ENCODE measurements around the gene STK25.

GRCh38 chr2:241509155-241509784 is 886 bp upstream of the STK25 start:
- TF ChIP-seq, protein P1, sequence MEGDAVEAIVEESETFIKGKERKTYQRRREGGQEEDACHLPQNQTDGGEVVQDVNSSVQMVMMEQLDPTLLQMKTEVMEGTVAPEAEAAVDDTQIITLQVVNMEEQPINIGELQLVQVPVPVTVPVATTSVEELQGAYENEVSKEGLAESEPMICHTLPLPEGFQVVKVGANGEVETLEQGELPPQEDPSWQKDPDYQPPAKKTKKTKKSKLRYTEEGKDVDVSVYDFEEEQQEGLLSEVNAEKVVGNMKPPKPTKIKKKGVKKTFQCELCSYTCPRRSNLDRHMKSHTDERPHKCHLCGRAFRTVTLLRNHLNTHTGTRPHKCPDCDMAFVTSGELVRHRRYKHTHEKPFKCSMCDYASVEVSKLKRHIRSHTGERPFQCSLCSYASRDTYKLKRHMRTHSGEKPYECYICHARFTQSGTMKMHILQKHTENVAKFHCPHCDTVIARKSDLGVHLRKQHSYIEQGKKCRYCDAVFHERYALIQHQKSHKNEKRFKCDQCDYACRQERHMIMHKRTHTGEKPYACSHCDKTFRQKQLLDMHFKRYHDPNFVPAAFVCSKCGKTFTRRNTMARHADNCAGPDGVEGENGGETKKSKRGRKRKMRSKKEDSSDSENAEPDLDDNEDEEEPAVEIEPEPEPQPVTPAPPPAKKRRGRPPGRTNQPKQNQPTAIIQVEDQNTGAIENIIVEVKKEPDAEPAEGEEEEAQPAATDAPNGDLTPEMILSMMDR (IDR thresholded peaks at IDR 0.05), result no peak
- TF ChIP-seq POLR2A (IDR thresholded peaks at IDR 0.05), result no peak

Data from ovary (tissue), 3 donors.